CD4-positive, alpha-beta T cell treated with Interleukin-4 for 1 hour (primary cell): Measurements from ENCODE around the gene RALGAPB.

Experiments
- DNase-seq, 2 donors: peaks; one replicate each; pipeline ENCODE4 v3.0.0-alpha.2; 2020 to 2022

Gene RALGAPB

DNA sequence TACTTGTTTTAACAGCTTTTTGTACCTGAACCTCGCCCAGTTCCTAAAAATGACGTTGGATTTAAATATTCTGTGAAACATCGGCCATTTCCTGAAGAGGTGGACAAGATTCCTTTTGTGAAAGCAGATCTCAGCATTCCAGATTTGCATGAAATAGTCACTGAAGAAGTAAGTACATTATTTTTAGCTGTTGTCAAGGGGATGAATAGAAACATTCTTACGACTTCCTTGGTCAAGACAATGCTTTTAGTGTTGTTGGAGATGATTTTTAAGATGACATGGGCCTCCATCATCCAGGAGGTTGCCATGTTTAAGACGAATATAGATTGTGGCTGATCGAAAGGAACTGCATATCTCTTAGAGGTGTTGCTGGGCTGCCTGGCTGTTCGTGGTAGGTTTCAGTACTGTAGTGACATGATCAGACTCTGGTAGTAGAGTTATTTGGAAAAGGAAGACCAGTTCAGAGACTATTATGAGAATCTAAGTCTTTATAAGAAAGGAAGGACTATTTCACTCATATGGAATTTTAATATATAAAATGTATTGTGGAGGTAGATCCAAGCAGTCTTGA lies 78.5 kb downstream of the RALGAPB start:
- DNase-seq: no peak

DNA sequence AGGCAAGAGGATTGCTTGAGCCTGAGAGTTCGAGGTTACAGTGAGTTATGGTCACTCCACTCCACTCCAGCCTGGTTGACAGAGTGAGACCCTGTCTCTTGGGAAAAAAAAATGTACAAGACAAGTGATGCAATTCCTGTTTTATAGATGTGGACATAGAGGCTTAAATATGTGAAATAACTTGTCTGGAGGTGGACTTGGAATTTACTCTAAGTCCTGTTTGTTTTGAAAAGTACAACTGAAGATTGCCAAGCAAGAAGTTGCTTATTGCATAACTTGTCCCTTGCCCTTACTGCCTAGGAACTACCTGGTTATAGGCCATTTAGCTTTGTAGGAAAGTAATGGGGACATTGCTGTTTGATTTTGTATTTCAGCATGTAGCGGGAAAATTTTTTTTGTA lies 82.3 kb downstream of the RALGAPB start:
- no peak for DNase-seq

DNA sequence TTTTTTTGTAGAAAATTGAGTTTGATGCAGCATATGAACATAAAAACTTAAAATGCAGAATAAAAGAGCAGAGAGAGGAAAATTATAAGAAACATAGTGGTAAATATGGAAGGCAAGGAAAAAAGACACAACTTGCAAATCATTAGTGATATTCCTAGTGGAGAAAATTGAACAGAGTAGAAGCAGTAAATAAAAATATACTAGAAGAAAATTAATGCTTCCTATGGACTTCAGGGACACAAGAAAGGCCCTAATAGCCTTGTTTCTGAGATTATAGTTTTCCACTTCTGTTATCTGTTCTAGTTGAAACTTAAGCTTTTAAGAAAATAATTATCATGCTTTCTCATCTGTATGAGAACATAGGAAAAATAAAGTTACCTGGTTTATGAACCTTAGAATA lies 82.8 kb downstream of the RALGAPB start:
- DNase-seq: no peak

DNA sequence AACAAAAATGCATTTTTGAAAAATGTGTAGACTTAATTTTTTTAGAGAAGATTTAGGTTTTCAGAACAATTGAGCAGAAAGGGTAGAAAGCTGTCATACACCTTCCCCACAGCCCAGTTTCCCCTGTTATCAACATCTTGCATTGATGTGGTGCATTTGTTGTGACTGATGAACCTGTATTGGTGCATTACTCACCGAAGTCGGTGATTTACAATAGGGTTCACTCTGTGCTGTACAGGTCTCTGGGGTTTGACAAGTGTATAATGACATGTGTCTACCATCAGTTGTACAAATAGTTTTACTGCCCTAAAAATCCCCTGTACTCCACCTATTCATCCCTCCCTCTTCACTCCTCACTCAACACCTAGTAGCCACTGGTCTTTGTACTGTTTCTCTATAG lies 84.5 kb downstream of the RALGAPB start:
- DNase-seq: no peak

DNA sequence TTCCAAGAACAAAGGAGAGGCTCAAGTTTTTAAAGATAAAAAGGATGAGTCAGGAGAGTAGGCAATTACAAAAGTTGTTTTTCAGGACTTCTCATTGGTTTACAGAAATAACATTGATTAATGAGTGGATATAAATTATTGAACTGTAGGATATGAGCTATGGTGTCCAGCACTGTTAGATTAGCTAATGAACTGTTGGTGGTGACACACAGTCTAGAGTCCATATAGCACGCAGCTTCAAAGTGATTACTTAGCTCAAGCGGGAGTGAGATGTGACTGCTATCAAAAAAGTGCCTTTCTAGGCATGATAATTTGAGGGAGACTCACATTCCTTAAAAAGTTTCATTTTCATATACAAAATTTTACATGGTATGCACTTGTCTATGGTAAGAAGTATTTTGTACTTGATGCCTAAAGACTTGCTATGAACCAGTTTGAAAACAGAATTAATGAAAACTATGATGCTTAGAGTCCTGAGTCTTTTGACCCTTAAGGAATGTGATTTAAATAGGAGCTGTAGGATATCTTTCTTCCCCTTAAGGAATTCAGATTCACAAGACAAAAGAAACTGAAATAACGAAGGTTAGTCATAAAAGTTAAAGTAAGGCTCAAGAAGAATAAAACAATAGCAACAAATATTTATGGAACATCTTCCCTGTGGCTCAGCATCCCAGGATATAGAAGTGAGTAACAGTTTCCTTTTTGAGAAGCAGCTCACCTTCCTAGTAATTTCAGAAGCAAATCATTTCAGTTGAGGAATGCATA lies 86.1 kb downstream of the RALGAPB start:
- no peak for DNase-seq

DNA sequence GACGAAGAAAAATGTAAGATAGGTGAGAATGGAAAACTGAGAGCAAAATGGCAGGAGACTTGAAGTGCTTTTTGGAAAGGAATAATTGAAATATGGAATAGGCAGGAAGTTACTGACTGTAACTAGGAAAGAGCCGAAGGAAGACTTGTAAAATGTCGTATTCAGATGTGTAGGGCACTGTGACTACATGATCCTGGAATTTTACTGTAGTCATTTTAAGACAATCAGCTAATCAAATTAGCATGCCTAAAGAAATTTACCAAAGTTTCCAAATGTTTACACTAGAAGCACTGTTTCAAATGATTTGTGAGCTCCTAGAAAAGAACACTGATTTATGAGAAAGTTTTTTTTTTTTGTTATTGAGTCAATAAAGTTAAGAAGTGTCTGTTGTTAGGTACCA lies 87.1 kb downstream of the RALGAPB start:
- DNase-seq: no peak

DNA sequence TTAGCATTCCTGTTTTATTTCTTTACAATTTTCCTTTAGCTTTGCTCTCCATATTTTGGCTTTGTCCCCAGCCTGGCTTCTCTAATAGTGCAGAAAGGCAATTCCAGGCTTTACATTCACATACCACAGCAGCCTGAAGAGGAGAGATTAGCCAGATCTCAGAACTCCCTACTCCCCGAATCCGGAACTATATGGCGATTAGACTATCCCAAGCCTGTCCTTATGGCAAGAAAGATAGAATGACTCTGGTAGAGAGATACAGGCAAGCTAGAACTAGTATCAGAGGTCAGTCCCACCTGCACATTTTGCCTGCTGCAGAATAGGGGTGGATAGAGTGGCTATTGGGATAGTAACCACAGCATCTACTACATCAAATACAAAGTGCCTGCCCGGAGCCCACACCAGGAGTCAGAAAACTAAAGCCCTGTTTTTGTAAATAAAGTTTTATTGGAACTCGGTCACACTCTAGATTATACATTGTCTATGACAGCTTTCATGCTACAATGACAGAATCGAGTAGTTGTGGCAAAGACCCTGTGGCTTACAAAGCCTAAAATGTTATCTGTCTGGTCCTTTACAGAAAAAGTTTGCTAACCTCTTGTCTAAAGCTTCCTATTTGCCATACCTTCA lies 91.3 kb downstream of the RALGAPB start:
- DNase-seq: no peak

DNA sequence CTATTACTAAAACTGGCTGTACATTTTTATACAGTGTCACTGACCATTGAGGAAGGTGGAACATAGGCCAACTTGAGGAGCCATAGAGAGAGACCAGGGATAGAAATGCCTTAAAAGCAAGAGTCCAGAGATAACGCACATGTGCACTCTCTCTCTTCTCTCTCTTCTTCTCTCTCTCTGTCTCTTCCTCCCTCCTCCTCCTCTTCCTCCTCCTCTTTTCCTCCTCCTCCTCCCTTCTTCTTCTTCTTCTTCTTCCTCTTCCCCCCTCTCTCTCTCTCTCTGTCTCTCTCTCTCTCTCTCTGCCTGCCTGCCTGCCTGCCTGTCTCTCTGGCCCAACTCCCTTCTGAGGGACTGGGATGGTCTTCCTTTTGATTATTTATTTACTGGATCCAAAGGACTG lies 92.0 kb downstream of the RALGAPB start:
- DNase-seq: no peak

DNA sequence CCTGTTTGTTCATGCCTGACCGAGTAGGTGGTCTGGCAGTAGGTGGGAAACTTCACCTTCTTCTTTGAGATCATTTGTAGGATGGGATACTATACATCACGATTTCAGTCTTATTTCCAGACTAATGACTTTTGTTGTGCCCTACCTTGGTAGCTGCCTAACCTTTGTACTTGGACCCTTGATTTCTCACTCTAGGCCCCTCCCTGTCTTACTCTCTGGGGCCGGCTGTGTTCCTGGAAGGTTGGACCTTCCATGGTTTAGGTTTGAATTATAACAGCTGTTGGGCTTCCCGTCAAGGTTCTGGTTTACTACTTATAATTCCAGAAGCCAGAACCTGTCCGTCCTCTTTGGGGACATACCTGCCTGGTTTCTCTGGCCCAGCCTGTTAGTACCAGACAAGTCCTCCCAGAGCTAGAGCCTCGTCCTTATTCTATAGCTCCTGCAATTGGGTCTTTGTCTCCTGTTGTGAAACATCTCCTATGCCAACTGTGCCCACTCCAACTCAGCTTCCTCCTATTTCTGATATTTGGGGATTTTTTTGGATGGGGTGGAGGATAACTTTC lies 93.5 kb downstream of the RALGAPB start:
- DNase-seq: no peak

DNA sequence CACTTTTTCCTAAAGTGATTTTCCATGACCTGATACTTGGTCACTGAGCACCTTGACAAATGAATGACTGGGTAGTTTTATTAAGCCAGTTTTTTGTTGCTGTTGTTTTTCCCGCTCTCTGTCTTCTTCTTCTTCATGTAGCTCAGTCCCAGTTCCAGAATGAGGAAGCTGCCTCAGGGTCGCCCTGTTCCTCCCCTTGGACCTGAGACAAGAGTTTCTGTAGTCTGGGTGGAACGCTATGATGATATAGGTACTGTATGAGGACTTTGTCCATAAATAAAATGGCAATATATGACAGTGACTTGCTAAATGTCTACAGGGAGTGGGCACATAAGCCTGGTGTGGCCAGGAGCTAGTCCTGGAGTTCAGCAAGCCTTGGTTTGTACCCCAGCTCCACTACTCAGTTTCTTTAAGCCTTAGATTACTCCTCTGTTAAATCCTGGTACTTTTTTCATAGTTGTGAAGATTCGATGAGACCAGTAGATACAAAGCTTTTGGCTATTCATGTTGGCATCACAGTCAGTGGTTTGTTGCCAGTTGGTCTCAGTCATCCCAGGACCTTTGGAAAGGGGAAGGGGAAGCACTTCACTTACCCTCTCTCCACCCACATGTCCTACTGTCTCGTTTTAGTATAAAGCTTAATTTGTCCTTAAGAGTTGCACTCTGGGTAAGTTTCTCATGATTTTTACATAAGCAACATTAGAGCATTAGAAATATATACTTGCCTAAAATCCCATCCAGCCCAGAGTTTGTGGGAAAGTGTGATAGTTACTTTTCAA lies 97.3 kb downstream of the RALGAPB start:
- DNase-seq: no peak

DNA sequence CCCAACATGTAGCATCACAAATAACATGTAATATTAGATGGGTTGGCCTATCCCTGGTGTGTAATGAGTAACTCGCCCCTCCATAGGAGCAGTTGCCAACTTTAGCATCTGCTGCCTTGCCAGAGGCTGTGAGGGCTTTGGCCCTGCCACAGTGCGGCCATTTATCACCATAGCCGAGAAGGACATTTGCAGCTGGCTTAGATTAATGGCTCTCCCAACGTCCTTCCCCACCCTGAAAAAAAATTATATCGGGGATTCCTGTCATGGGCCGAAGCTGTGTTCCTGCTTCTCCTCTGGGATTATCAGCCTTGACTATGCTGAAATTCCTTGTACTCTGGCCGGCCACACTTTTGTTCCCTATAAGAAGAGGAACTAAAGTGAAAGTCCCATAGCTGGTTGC lies 100.8 kb downstream of the RALGAPB start:
- DNase-seq: no peak

DNA sequence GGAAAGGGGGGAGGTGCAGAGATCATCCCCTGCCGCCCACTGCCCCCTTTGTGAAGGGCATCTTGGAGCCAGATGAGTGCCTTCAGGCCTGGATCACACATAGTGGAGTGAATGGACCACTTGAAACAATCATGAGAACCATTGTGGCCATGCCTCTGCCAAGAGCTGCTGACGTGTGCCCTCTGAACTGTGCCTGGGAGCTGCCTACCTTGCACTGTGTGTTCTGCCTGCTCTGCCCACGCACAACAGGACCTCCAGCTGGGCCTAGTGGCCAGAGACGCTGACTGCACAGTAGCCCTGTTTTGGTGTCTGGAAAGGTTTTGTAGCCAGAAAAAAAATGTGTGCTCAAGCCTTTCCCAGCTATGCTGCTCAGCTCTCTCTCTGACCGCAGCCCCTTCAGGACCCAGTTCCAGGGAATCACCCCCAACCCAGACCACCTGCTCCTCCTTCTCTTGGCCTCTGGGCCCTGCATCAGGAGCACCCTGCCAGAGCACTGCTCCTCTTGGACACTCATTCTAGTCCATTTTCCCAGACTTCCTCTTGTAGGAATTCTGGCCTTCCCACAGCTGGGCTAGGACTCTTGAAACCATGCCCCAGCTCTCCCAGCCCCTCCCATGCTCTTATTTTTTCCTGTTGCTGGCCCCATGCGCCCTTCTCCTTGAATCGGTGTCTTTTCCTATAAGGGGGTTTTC lies 106.7 kb downstream of the RALGAPB start:
- no peak for DNase-seq

DNA sequence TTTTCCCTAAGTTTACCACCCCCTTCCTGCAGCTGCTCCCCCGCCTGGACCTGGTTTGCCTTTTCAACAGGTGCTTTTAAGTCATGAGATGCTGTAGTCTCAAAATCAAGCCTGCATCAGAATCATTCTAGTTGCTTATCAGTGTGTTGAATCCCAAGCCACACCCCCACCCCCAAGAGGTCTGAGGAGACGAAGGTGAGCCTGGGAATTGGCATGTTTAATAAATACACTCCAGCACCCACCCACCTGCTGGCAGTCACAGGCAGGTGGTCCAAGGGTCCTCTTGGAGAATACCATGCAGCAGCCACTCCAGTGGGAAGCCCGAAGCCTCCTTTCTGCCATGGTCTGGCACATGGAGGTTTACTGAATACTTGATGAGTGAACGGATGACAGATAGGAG lies 107.3 kb downstream of the RALGAPB start:
- no peak for DNase-seq

DNA sequence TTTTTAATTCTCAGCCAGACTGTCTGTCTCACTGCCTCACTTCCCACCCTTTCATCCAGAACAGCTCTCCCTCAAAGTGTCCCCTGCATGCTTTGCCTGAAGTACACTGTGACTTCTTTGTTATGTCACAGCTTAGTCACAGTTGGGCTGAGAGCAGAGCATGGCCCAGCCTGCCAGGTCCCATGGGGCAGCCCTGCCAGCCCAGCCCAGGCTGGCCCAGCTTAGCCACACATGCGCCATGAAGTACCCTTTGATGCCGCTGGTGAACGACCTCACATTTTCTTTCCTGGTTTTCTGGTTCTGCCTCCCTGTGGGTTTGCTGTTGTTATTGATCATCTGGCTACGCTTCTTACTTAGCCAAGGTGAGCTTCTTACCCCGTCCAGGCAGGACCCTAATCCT lies 108.4 kb downstream of the RALGAPB start, which contains the start of gene ADIG:
ADIG (plus strand) TSS at position 185 of the 400 bp plus-strand sequence; CDS start at position 239, 54 bp downstream.
- DNase-seq: no peak

DNA sequence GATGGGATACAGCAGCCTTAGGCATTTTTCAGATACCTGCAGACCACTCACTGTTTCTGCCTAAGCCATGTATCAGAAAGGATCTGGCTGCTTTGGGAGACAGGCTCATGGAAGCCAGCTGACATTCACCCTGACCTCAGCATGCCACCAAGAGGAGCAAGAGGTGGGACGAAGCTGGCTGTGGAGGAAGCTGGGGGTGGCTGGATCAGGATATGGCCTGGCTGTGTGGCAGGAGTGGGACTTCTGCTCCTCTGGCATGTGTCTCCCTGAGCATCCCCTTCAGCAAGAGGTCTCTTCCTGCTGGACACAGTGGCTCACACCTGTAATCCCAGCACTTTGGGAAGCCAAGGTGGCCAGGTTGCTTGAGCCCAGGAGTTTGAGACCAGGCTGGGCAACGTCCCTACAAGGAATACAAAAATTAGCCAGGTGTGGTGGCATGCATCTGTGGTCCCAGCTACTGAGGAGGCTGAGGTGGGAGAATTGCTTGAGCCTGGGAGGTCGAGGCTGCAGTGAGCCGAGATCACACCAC lies 109.3 kb downstream of the RALGAPB start:
- no peak for DNase-seq

DNA sequence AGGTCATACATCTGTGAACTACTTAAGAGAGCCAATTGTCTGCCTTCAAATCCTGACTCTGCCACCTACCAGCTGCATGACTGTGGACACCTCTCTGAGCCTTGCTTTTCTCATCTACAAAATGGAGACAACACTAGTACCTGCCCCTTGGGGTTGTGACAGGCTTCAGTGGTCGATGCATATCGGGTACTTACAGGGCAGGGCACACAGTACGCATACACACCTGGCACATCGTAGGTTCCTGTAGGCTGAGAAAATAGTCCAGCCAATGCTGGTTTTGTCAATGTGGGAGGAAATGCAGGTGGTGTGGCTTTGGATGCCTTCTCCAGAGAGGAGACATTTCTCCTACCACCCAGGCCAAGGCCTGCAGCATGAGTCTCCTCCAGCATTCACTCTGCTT lies 110.7 kb downstream of the RALGAPB start:
- DNase-seq: no peak

DNA sequence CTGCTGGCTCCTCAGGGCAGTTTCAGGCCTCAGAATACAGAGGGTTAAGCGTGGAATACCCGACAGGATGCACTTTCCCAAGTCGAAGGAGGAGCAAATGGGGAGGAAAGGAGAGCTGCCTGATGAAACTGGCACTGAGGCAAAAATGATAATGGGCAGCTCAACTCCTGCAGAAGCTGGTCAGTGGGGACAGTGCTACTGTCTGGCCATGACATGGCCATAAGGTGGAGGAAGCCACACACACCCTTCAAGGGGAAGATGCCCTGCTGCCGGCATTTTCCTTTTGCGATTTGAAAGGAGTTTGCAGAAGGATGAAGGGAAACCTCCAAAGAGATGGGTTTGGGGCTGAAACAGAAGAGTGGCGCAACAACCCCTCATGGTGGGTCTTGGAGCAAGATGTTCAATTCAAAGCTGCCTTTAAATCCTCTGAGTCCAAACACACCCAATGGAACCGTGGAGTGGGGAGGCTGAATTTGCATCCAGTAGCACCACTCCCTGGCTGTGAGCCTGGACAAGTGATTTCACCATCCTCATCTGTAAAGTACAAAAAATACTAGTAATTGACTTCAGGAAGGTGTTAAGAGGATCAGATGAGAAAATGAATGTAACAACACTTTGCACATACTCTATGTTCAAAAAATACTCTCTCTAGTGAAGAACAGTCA lies 111.6 kb downstream of the RALGAPB start:
- DNase-seq: no peak

DNA sequence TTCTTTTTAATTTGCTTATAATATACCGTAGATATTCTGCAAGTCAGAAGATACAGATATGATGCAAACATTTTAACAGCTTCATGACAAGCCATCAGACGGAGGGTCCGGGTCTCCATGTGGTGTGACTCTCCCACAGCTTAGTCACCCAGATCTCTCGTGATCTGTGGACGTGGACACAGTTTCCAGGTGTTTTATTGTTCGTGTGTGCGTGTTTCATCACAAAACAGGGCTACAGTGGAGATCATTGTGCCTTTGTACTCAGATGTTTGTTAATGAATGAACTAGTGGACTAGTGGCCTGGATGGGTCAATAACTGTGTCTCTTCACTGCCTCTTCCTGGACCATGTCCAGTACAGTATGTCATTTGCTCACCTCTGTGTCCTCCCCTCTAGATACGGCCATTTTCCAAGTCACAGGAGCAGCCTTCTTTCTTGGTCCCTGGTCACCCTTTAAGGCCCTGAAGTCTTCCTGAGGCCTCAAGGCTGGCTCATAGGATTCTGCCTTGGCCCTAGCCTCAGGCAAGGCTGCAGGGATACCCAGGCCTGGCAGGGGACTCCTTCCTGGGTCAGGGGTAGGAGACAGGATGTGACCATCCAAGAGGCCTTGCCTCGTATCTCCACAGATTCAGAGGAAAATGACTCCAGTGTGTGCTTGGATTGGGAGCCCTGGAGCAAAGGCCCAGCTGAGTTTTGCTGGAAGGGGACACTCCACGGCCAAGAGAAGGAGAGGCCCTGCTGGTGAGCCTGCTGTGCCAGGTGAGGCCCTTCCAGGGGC lies 112.9 kb downstream of the RALGAPB start:
- DNase-seq: no peak

DNA sequence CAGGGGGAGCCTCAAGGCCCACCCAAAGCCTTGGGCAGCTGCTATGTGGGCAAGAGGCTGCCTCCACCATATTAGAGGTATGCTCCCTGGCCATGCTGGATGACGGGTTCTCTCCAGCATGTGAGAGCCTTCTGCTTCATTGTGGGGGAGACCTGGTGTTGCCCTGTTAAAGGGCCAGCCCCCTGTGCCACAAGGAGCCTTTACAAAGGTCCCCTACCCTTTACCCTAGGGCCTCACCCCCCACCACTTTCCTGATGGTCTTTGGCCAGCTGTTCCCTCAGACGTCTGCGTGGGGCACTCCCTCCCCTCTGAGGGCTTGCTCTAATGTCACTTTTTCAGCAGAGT lies 113.5 kb downstream of the RALGAPB start:
- no peak for DNase-seq

DNA sequence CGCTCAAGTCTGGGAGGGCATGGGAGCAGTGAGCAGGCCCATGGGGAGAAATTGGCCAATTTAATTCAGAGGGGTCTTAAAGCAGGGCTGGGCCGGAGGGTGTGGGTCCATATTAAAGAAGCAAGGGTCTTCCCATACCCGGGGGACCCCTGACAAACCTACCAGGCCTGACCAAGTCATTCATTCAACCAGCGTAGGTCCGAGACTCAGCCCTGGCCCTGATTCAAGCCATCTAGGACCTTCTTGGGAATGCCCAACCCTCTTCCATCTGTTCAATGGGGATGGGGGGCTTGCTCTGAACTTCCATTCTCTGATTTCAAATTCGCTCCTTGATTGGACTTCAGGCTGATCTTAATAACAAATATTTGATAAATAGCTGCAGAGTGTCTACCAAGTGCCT lies 115.7 kb downstream of the RALGAPB start:
- DNase-seq: no peak

DNA sequence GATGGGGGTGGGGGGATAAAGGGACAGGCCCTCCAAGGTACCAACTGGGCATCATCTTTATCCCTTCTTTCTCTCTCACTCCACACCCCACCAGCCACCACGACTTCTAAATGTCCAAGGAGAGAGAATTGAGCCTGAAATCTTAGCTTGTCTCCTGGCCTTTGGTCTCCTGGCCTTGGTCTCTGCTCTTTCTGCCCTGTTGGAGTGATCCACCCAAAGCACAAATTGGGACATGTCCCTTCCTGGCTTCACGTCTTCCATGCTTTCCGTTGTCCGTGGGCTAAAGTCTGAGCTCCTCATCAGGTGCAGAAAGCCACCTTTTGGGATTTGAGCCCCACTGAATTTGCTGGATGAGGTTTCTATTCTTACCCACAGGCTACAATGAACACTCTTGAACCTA lies 116.7 kb downstream of the RALGAPB start:
- DNase-seq: no peak
